Skeletal muscle tissue (tissue), 4 donors: ENCODE data around the gene RAB27B. TPM values are rescaled to one million over a fixed set of nuclear protein-coding genes. Genes with fewer than 3 reads are reported as not detected.

Experiments used
- H3K27ac ChIP-seq: one replicate; pipeline ENCODE4 v1.7.0; 2013; ENCODE audit warnings: mild to moderate bottlenecking, low read depth, low read length, inconsistent platforms
- H3K27me3 ChIP-seq, 3 donors: one replicate each; pipeline ENCODE4 v1.7.0; 2013; ENCODE audit warnings: low read length in 3 of 3; ENCODE audit not compliant: control insufficient read depth in 3 of 3, insufficient read depth in 3 of 3
- H3K36me3 ChIP-seq, 3 donors: one replicate each; pipeline ENCODE4 v1.7.0; 2013; ENCODE audit warnings: low read length in 3 of 3; ENCODE audit not compliant: control insufficient read depth in 3 of 3, insufficient read depth in 3 of 3
- H3K4me1 ChIP-seq, 3 donors: one replicate each; pipeline ENCODE4 v1.7.0; 2013; ENCODE audit warnings: low read length in 3 of 3, mild to moderate bottlenecking in 3 of 3; ENCODE audit not compliant: control insufficient read depth in 3 of 3, insufficient read depth in 3 of 3
- H3K4me3 ChIP-seq, 3 donors: one replicate each; pipeline ENCODE4 v1.7.0; 2013; ENCODE audit warnings: low read length in 3 of 3
- H3K9ac ChIP-seq, 3 donors: one replicate each; pipeline ENCODE4 v1.7.0; 2013; ENCODE audit warnings: low read length in 3 of 3, mild to moderate bottlenecking in 3 of 3, moderate library complexity in 2 of 3, low read depth in 1 of 3
- H3K9me3 ChIP-seq, 3 donors: one replicate each; pipeline ENCODE4 v1.7.0; 2013; ENCODE audit warnings: low read length in 3 of 3; ENCODE audit not compliant: control insufficient read depth in 3 of 3
- total RNA-seq: library from RNA; depleted of rRNA; stranded (reverse); fragments of >200 nt; gene quantifications from one replicate; pipeline ENCODE4 v1.2.3, GENCODE V29; 2014
- donor health status: Osteomylitis.

RAB27B gene
- total RNA-seq, 1 donor from 2014 or later, result 1.0 TPM

- no peak overlapping the region for H3K9ac ChIP-seq
- H3K9me3 ChIP-seq, result no peaks in the 10 kb centered on the region
- no peak overlapping the region for H3K27ac ChIP-seq
- no peaks in the 10 kb centered on the region for H3K36me3 ChIP-seq
- H3K27me3 ChIP-seq, result no peaks in the 10 kb centered on the region
- no peak overlapping the region for H3K4me3 ChIP-seq
- H3K4me1 ChIP-seq, result no peaks in the 10 kb centered on the region
These were observed 71.2 kb downstream of the RAB27B start for GRCh38 chr18:54899500-54899899.

GRCh38 chr18:54900290-54900689 lies 72.0 kb downstream of the RAB27B start:
- no peak overlapping the region for H3K9ac ChIP-seq
- no peak overlapping the region for H3K27ac ChIP-seq
- H3K36me3 ChIP-seq, result no peaks in the 10 kb centered on the region
- no peaks in the 10 kb centered on the region for H3K4me1 ChIP-seq
- H3K9me3 ChIP-seq, result no peaks in the 10 kb centered on the region
- H3K4me3 ChIP-seq, result no peak overlapping the region
- H3K27me3 ChIP-seq, result no peaks in the 10 kb centered on the region

- no peak overlapping the region for H3K27ac ChIP-seq
- H3K27me3 ChIP-seq, result no peaks in the 10 kb centered on the region
- H3K4me3 ChIP-seq, result no peak overlapping the region
These were observed 76.3 kb downstream of the RAB27B start for GRCh38 chr18:54904581-54904980.

GRCh38 chr18:54905629-54906028 lies 77.4 kb downstream of the RAB27B start:
- no peaks in the 10 kb centered on the region for H3K4me1 ChIP-seq
- H3K27ac ChIP-seq, result no peak overlapping the region
- H3K4me3 ChIP-seq, result no peak overlapping the region
- H3K9ac ChIP-seq, result no peak overlapping the region
- H3K27me3 ChIP-seq, result no peaks in the 10 kb centered on the region
- no peaks in the 10 kb centered on the region for H3K9me3 ChIP-seq
- H3K36me3 ChIP-seq, result no peaks in the 10 kb centered on the region

More at GRCh38 chr18:54904581-54904980, 76.3 kb downstream of the RAB27B start:
- Histone ChIP-seq H3K36me3 (no peaks in the 10 kb centered on the region), H3K4me1 (no peaks in the 10 kb centered on the region), H3K9ac (no peak overlapping the region), H3K9me3 (no peaks in the 10 kb centered on the region)

- Histone ChIP-seq H3K9ac (no peak overlapping the region), H3K4me1 (no peaks in the 10 kb centered on the region), H3K27me3 (no peaks in the 10 kb centered on the region), H3K9me3 (no peaks in the 10 kb centered on the region), H3K36me3 (no peaks in the 10 kb centered on the region), H3K27ac (no peak overlapping the region), H3K4me3 (no peak overlapping the region)
These were observed 78.3 kb downstream of the RAB27B start for GRCh38 chr18:54906331-54907185.

- H3K27me3 ChIP-seq, result no peaks in the 10 kb centered on the region
- H3K27ac ChIP-seq, result no peak overlapping the region
- no peaks in the 10 kb centered on the region for H3K9me3 ChIP-seq
- no peak overlapping the region for H3K9ac ChIP-seq
- H3K4me3 ChIP-seq, result no peak overlapping the region
- no peaks in the 10 kb centered on the region for H3K36me3 ChIP-seq
- no peaks in the 10 kb centered on the region for H3K4me1 ChIP-seq
These were observed 81.3 kb downstream of the RAB27B start for GRCh38 chr18:54909538-54909937.

- Histone ChIP-seq H3K9me3 (no peaks in the 10 kb centered on the region), H3K27me3 (no peaks in the 10 kb centered on the region), H3K4me3 (no peak overlapping the region), H3K4me1 (no peaks in the 10 kb centered on the region), H3K9ac (no peak overlapping the region), H3K27ac (no peak overlapping the region), H3K36me3 (no peaks in the 10 kb centered on the region)
These were observed 82.1 kb downstream of the RAB27B start for GRCh38 chr18:54910161-54910919.

GRCh38 chr18:54911551-54911950 lies 83.3 kb downstream of the RAB27B start:
- no peaks in the 10 kb centered on the region for H3K36me3 ChIP-seq
- H3K4me1 ChIP-seq, result no peaks in the 10 kb centered on the region
- no peaks in the 10 kb centered on the region for H3K9me3 ChIP-seq
- H3K27me3 ChIP-seq, result no peaks in the 10 kb centered on the region
- H3K4me3 ChIP-seq, result no peak overlapping the region
- no peak overlapping the region for H3K27ac ChIP-seq
- no peak overlapping the region for H3K9ac ChIP-seq

GRCh38 chr18:54914816-54915215 lies 86.5 kb downstream of the RAB27B start:
- Histone ChIP-seq H3K36me3 (no peaks in the 10 kb centered on the region), H3K4me1 (no peaks in the 10 kb centered on the region), H3K9me3 (no peaks in the 10 kb centered on the region), H3K27ac (no peak overlapping the region), H3K4me3 (no peak overlapping the region), H3K9ac (no peak overlapping the region), H3K27me3 (no peaks in the 10 kb centered on the region)

GRCh38 chr18:54916507-54916906 lies 88.2 kb downstream of the RAB27B start:
- H3K4me1 ChIP-seq, result no peaks in the 10 kb centered on the region
- H3K9ac ChIP-seq, result no peak overlapping the region
- no peaks in the 10 kb centered on the region for H3K27me3 ChIP-seq
- no peaks in the 10 kb centered on the region for H3K36me3 ChIP-seq
- H3K27ac ChIP-seq, result no peak overlapping the region
- H3K4me3 ChIP-seq, result no peak overlapping the region
- no peaks in the 10 kb centered on the region for H3K9me3 ChIP-seq
